Ovary (tissue), 3 donors: Measurements from ENCODE around the gene CD164L2.

Experiments
- POLR2A ChIP-seq: fragments of 450-650 bp; IDR thresholded peaks from one replicate; pipeline ENCODE4 v1.6.1; 2017; ENCODE audit warnings: antibody characterized with exemption, mild to moderate bottlenecking, moderate library complexity
- TF ChIP-seq, protein P1 (sequence below), 3 donors: fragments of 450-650 bp in 2 of 3; fragments of 200-600 bp in 1 of 3; IDR thresholded peaks; one replicate each; pipeline versions ENCODE4 v1.5.1 to v1.8.0; 2016 to 2022; ENCODE audit warnings: antibody characterized with exemption in 3 of 3, mild to moderate bottlenecking in 1 of 3
- donor health status: DM: no; HTN: no; CAD: no.

GRCh38 chr1:27414091-27414490 lies 31.0 kb upstream of the CD164L2 start:
- TF ChIP-seq, protein P1, sequence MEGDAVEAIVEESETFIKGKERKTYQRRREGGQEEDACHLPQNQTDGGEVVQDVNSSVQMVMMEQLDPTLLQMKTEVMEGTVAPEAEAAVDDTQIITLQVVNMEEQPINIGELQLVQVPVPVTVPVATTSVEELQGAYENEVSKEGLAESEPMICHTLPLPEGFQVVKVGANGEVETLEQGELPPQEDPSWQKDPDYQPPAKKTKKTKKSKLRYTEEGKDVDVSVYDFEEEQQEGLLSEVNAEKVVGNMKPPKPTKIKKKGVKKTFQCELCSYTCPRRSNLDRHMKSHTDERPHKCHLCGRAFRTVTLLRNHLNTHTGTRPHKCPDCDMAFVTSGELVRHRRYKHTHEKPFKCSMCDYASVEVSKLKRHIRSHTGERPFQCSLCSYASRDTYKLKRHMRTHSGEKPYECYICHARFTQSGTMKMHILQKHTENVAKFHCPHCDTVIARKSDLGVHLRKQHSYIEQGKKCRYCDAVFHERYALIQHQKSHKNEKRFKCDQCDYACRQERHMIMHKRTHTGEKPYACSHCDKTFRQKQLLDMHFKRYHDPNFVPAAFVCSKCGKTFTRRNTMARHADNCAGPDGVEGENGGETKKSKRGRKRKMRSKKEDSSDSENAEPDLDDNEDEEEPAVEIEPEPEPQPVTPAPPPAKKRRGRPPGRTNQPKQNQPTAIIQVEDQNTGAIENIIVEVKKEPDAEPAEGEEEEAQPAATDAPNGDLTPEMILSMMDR (IDR thresholded peaks at IDR 0.05), result no peak
- TF ChIP-seq POLR2A, result no peak
